Ovary (tissue), 9 donors: ENCODE data around the gene TBXAS1. TPM values are rescaled to one million over a fixed set of nuclear protein-coding genes. Genes with fewer than 3 reads are reported as not detected.

Experiments
- DNase-seq, 5 donors: peaks; one replicate each; pipeline ENCODE4 v3.0.0-alpha.2; 2019 to 2020
- H3K27ac ChIP-seq, 2 donors: fragments of 200-600 bp; one replicate each; pipeline versions ENCODE4 v1.5.1 to v1.8.0; 2019 to 2022
- H3K27me3 ChIP-seq: fragments of 200-600 bp; one replicate; pipeline ENCODE4 v1.8.0; 2022
- H3K36me3 ChIP-seq: fragments of 200-600 bp; sonication (generic); one replicate; pipeline ENCODE4 v1.5.1; 2019
- H3K4me1 ChIP-seq: one replicate; pipeline ENCODE4 v1.8.1; 2013; ENCODE audit warnings: mild to moderate bottlenecking, moderate library complexity; ENCODE audit not compliant: insufficient read depth
- H3K4me3 ChIP-seq: fragments of 200-600 bp; sonication (generic); one replicate; pipeline ENCODE4 v1.5.1; 2017
- H3K9me3 ChIP-seq, 2 donors: fragments of 200-600 bp in 1 of 2; sonication (generic) in 1 of 2; one replicate each; pipeline versions ENCODE4 v1.5.1 to v1.8.1; 2013 to 2019; ENCODE audit warnings: mild to moderate bottlenecking in 1 of 2, moderate library complexity in 1 of 2
- CTCF ChIP-seq, 3 donors: fragments of 450-650 bp in 2 of 3; fragments of 200-600 bp in 1 of 3; IDR thresholded peaks; one replicate each; pipeline versions ENCODE4 v1.5.1 to v1.8.0; 2016 to 2022; ENCODE audit warnings: antibody characterized with exemption in 3 of 3, mild to moderate bottlenecking in 1 of 3
- EP300 ChIP-seq: sonication (generic); formaldehyde crosslinking; IDR thresholded peaks from one replicate; pipeline ENCODE4 v1.6.1; 2017; ENCODE audit warnings: antibody characterized with exemption
- POLR2A ChIP-seq: fragments of 450-650 bp; IDR thresholded peaks from one replicate; pipeline ENCODE4 v1.6.1; 2017; ENCODE audit warnings: antibody characterized with exemption, mild to moderate bottlenecking, moderate library complexity
- WGBS, 3 donors: extraction: QIAGEN DNeasy Blood & Tissue Kit in 1 of 3; methylation state at CpG; one replicate each; pipeline versions ENCODE4 v1.1.5 to v1.1.7; 2013 to 2017; 5-methylcytosine and 5-hydroxymethylcytosine counted together
- intact Hi-C, 4 donors: fragments of 100-400 bp; cut with DNase I; formaldehyde crosslinking; loops; one replicate each; pipeline versions ENCODE4 v1.11.0 to v1.15.1; 2022 to 2023
- polyA plus RNA-seq, 2 donors: library from polyadenylated mRNA; stranded (reverse); fragments of 200-250 nt in 1 of 2; fragments of 350-450 nt in 1 of 2; fragmentation: Illumina TruSeq in 1 of 2; extraction: RNeasy Lipid Tissue Mini Kit (QIAGEN cat#74804) in 1 of 2; gene quantifications; one replicate each; pipeline ENCODE4 v1.2.3, GENCODE V29; 2013 to 2014
- total RNA-seq, 7 donors: library from RNA; depleted of rRNA in 2 of 7; stranded (reverse); fragments of >200 nt in 2 of 7; fragmentation: NEBNext Ultra II Directional in 3 of 7; extraction: Animal tissue kit (Norgen Biotek cat#: 25700) in 3 of 7; gene quantifications; one replicate each; pipeline versions ENCODE4 v1.1.0 to v1.2.4, GENCODE V29; 2016 to 2023
- donor health status: DM: no; HTN: no; CAD: no; lungs with moderate emphysema.
- donor health status: DM: no; HTN: no; CAD: no.
- donor health status: Bipolar disorder and iron deficiency.
- donor health status: DM: yes; HTN: yes; CAD: no.
- donor health status: DM: no; HTN: no; CAD: no.
- donor health status: DM: yes; HTN: yes; CAD: no.

The TBXAS1 gene
- total and polyA plus RNA-seq, 9 donors = 3.1 to 16.8 (median 9.0) TPM

GRCh38 chr7:140005341-140005740 lies 176.3 kb downstream of the TBXAS1 start:
- Histone ChIP-seq H3K4me1 (no peaks in the 10 kb centered on the region), H3K27ac (no peak overlapping the region), H3K27me3 (no peaks in the 10 kb centered on the region), H3K9me3 (no peaks in the 10 kb centered on the region), H3K36me3 (no peaks in the 10 kb centered on the region), H3K4me3 (no peak overlapping the region)
- no peak for TF ChIP-seq POLR2A
- TF ChIP-seq CTCF (IDR thresholded peaks at IDR 0.05) = no peak
- no peak for TF ChIP-seq EP300
- intact Hi-C loops = loop anchor here in 2 of 4 donors (5.0 to 10.0 kb wide), 4 partner anchors 223 to 508 kb away; no protein-coding TSS in a partner anchor
- WGBS, 3 donors = 63 to 72% (median 67%) methylated on average over 7 of the region's 7 CpGs
- DNase-seq = no peak

- H3K9me3 ChIP-seq = no peaks in the 10 kb centered on the region
- no peaks in the 10 kb centered on the region for H3K4me1 ChIP-seq
- no peak overlapping the region for H3K27ac ChIP-seq
- no peak for TF ChIP-seq POLR2A
- TF ChIP-seq CTCF (IDR thresholded peaks at IDR 0.05) = no peak
- TF ChIP-seq EP300 = no peak
- DNase-seq = no peak
- H3K36me3 ChIP-seq = no peaks in the 10 kb centered on the region
- 55 to 61% (median 57%) methylated on average over 13 of the region's 13 CpGs for WGBS, 3 donors
- H3K27me3 ChIP-seq = no peaks in the 10 kb centered on the region
- intact Hi-C loops = loop anchor here in 2 of 4 donors (5.0 to 10.0 kb wide), 4 partner anchors 224 to 509 kb away; no protein-coding TSS in a partner anchor
- H3K4me3 ChIP-seq = no peak overlapping the region
These were observed 176.9 kb downstream of the TBXAS1 start for GRCh38 chr7:140005754-140006503.

- DNase-seq = no peak
- no peaks in the 10 kb centered on the region for H3K9me3 ChIP-seq
- H3K4me1 ChIP-seq = no peaks in the 10 kb centered on the region
- no peaks in the 10 kb centered on the region for H3K36me3 ChIP-seq
- intact Hi-C loops = loop anchor here in 2 of 4 donors (5.0 to 10.0 kb wide), 4 partner anchors 224 to 509 kb away; no protein-coding TSS in a partner anchor
- WGBS, 3 donors = 95% methylated on average over 10 of the region's 10 CpGs
- TF ChIP-seq EP300 (no peak), CTCF (IDR thresholded peaks at IDR 0.05) (no peak), POLR2A (no peak)
- no peak overlapping the region for H3K27ac ChIP-seq
- no peaks in the 10 kb centered on the region for H3K27me3 ChIP-seq
- no peak overlapping the region for H3K4me3 ChIP-seq
These were observed 177.5 kb downstream of the TBXAS1 start for GRCh38 chr7:140006600-140006999.

- Histone ChIP-seq H3K36me3 (no peaks in the 10 kb centered on the region), H3K27ac (no peak overlapping the region), H3K4me1 (no peaks in the 10 kb centered on the region), H3K9me3 (no peaks in the 10 kb centered on the region), H3K4me3 (no peak overlapping the region), H3K27me3 (no peaks in the 10 kb centered on the region)
- WGBS, 3 donors = 88 to 92% (median 92%) methylated on average over 11 of the region's 11 CpGs
- TF ChIP-seq EP300 = no peak
- no peak for TF ChIP-seq POLR2A
- TF ChIP-seq CTCF (IDR thresholded peaks at IDR 0.05) = no peak
- DNase-seq = no peak
- intact Hi-C loops = loop anchor here in 2 of 4 donors (5.0 to 10.0 kb wide), 4 partner anchors 225 to 510 kb away; no protein-coding TSS in a partner anchor
These were observed 178.1 kb downstream of the TBXAS1 start for GRCh38 chr7:140007051-140007690.
